H9 (cell line): Measurements from ENCODE around the gene MAPK4. TPM values are rescaled to one million over a fixed set of nuclear protein-coding genes. Genes with fewer than 3 reads are reported as not detected.

Experiments used
- DNase-seq: peaks from one replicate; pipeline ENCODE4 v3.0.0-alpha.2; 2017
- H2AFZ ChIP-seq: one replicate; pipeline ENCODE4 v1.6.1; 2013; ENCODE audit warnings: mild to moderate bottlenecking, low read length, control low read depth, moderate library complexity
- H2AK5ac ChIP-seq: 2 replicates; pipeline ENCODE4 v1.6.1; 2013; ENCODE audit warnings: low read length, control low read depth, mixed read lengths; ENCODE audit not compliant: insufficient read length
- H2BK120ac ChIP-seq: one replicate; pipeline ENCODE4 v1.6.1; 2013; ENCODE audit warnings: low read depth, mild to moderate bottlenecking, low read length, control low read depth, inconsistent platforms; ENCODE audit not compliant: poor library complexity, severe bottlenecking
- H2BK12ac ChIP-seq: 2 replicates; pipeline ENCODE4 v1.6.1; 2013; ENCODE audit warnings: low read length, control low read depth, mixed read lengths, low read depth; ENCODE audit not compliant: insufficient read length
- H2BK15ac ChIP-seq: 2 replicates; pipeline ENCODE4 v1.6.1; 2013; ENCODE audit warnings: low read depth, low read length, control low read depth
- H2BK20ac ChIP-seq: one replicate; pipeline ENCODE4 v1.6.1; 2013; ENCODE audit warnings: low read depth, mild to moderate bottlenecking, low read length, control low read depth, inconsistent platforms; ENCODE audit not compliant: poor library complexity, severe bottlenecking
- H2BK5ac ChIP-seq: 2 replicates; pipeline ENCODE4 v1.6.1; 2013; ENCODE audit warnings: low read length, control low read depth, mixed read lengths; ENCODE audit not compliant: insufficient read length
- H3K14ac ChIP-seq: 2 replicates; pipeline ENCODE4 v1.6.1; 2013; ENCODE audit warnings: low read length, control low read depth; ENCODE audit not compliant: insufficient read depth
- H3K18ac ChIP-seq: 2 replicates; pipeline ENCODE4 v1.6.1; 2013; ENCODE audit warnings: low read depth, mild to moderate bottlenecking, mixed read lengths, low read length, control low read depth; ENCODE audit not compliant: insufficient read length
- H3K23ac ChIP-seq: 2 replicates; pipeline ENCODE4 v1.6.1; 2013; ENCODE audit warnings: low read length, control low read depth, mixed read lengths, low read depth; ENCODE audit not compliant: insufficient read length
- H3K23me2 ChIP-seq: 2 replicates; pipeline ENCODE4 v1.6.1; 2013; ENCODE audit warnings: low read depth, mild to moderate bottlenecking, mixed read lengths, low read length, control low read depth; ENCODE audit not compliant: insufficient read length, poor library complexity, severe bottlenecking
- H3K27ac ChIP-seq: 2 replicates; pipeline ENCODE4 v1.5.1; 2013; ENCODE audit warnings: low read length, control low read depth, mixed read lengths, low read depth; ENCODE audit not compliant: insufficient read length
- H3K27me3 ChIP-seq: 2 replicates; pipeline ENCODE4 v1.6.1; 2013; ENCODE audit warnings: low read length, control low read depth, inconsistent platforms; ENCODE audit not compliant: insufficient read depth
- H3K4ac ChIP-seq: 2 replicates; pipeline ENCODE4 v1.6.1; 2013; ENCODE audit warnings: low read depth, mild to moderate bottlenecking, control low read depth, inconsistent platforms, low read length, moderate library complexity
- H3K4me1 ChIP-seq: 2 replicates; pipeline ENCODE4 v1.6.1; 2013; ENCODE audit warnings: low read length, control low read depth, inconsistent platforms; ENCODE audit not compliant: insufficient read depth
- H3K4me2 ChIP-seq: 2 replicates; pipeline ENCODE4 v1.6.1; 2013; ENCODE audit warnings: low read length, control low read depth, mixed read lengths; ENCODE audit not compliant: insufficient read length, insufficient read depth
- H3K56ac ChIP-seq: 2 replicates; pipeline ENCODE4 v1.6.1; 2013; ENCODE audit warnings: low read depth, mild to moderate bottlenecking, mixed read lengths, low read length, control low read depth; ENCODE audit not compliant: insufficient read length
- H3K79me1 ChIP-seq: 2 replicates; pipeline ENCODE4 v1.6.1; 2013; ENCODE audit warnings: low read depth, mild to moderate bottlenecking, moderate library complexity, low read length, control low read depth, inconsistent platforms; ENCODE audit not compliant: insufficient read depth, poor library complexity, severe bottlenecking
- H3K79me2 ChIP-seq: 2 replicates; pipeline ENCODE4 v1.6.1; 2013; ENCODE audit warnings: low read length, control low read depth, inconsistent platforms; ENCODE audit not compliant: insufficient read depth
- H3K9ac ChIP-seq: 2 replicates; pipeline ENCODE4 v1.6.1; 2013; ENCODE audit warnings: low read length, control low read depth, mixed read lengths; ENCODE audit not compliant: insufficient read length; ENCODE audit errors: extremely low read depth
- H3K9me3 ChIP-seq: one replicate; pipeline ENCODE4 v1.6.1; 2013; ENCODE audit warnings: low read depth, low read length, inconsistent platforms; ENCODE audit not compliant: control insufficient read depth
- H3T11ph ChIP-seq: one replicate; pipeline ENCODE4 v1.6.1; 2013; ENCODE audit warnings: mild to moderate bottlenecking, low read length, control low read depth, inconsistent platforms
- H4K20me1 ChIP-seq: one replicate; pipeline ENCODE4 v1.6.1; 2013; ENCODE audit not compliant: control insufficient read depth, insufficient read length, insufficient read depth
- H4K5ac ChIP-seq: 2 replicates; pipeline ENCODE4 v1.6.1; 2013; ENCODE audit warnings: low read depth, mild to moderate bottlenecking, mixed read lengths, low read length, control low read depth; ENCODE audit not compliant: insufficient read length
- H4K8ac ChIP-seq: replicated peaks from 2 replicates; pipeline ENCODE4 v1.6.1; 2013; ENCODE audit warnings: low read length, control low read depth, mixed read lengths, low read depth; ENCODE audit not compliant: insufficient read length
- H4K91ac ChIP-seq: 2 replicates; pipeline ENCODE4 v1.6.1; 2013; ENCODE audit warnings: low read depth, mild to moderate bottlenecking, moderate library complexity, mixed read lengths, low read length, control low read depth; ENCODE audit not compliant: insufficient read length
- H3K27ac Mint-ChIP-seq, 3 experiments: 2 replicates in 2 of 3; 3 replicates in 1 of 3; pipeline ENCODE4 v1.8.0; 2020 to 2021; ENCODE audit warnings: mixed read lengths in 3 of 3, mild to moderate bottlenecking in 1 of 3, moderate library complexity in 1 of 3
- H3K27me3 Mint-ChIP-seq: 2 replicates; pipeline ENCODE4 v1.8.0; 2021; ENCODE audit warnings: low read depth, mild to moderate bottlenecking, moderate library complexity, mixed read lengths
- H3K36me3 Mint-ChIP-seq, 3 experiments: 2 replicates in 2 of 3; 3 replicates in 1 of 3; pipeline ENCODE4 v1.8.0; 2020 to 2021; ENCODE audit warnings: low read depth in 3 of 3, mixed read lengths in 3 of 3; ENCODE audit not compliant: insufficient read depth in 1 of 3
- H3K4me1 Mint-ChIP-seq, 2 experiments: 2 replicates each; pipeline ENCODE4 v1.8.0; 2020; ENCODE audit warnings: mixed read lengths in 2 of 2
- H3K4me3 Mint-ChIP-seq, 2 experiments: 2 replicates in 1 of 2; 3 replicates in 1 of 2; pipeline ENCODE4 v1.8.0; 2020 to 2021; ENCODE audit warnings: mild to moderate bottlenecking in 2 of 2, mixed read lengths in 2 of 2, moderate library complexity in 1 of 2
- H3K9me3 Mint-ChIP-seq, 2 experiments: 2 replicates in 1 of 2; 3 replicates in 1 of 2; pipeline ENCODE4 v1.8.0; 2020; ENCODE audit warnings: mild to moderate bottlenecking in 2 of 2, mixed read lengths in 2 of 2, moderate library complexity in 1 of 2
- CTCF ChIP-seq: fragments of 200-600 bp; sonication (generic); conservative IDR thresholded peaks from 3 replicates; pipeline ENCODE4 v1.8.0; 2021; ENCODE audit warnings: antibody characterized with exemption, mild to moderate bottlenecking
- WGBS: extraction: QIAGEN DNeasy Blood & Tissue Kit; methylation state at CpG from one replicate; pipeline ENCODE4 v1.1.7; 2013; ENCODE audit warnings: missing lambda C conversion rate, low lambda C conversion rate, mixed read lengths; ENCODE audit not compliant: insufficient read length; ENCODE audit errors: extremely low coverage; 5-methylcytosine and 5-hydroxymethylcytosine counted together
- total RNA-seq: library from RNA; stranded (reverse); gene quantifications from 2 replicates; pipeline ENCODE4 v1.2.1, GENCODE V29; 2021

The MAPK4 gene
- total RNA-seq, 1 experiment from 2014 or later = 1.6 TPM

- WGBS = no CpG with 5 or more reads among the region's 46 CpGs
- H3K9me3 Mint-ChIP-seq = no peaks in the 10 kb centered on the region
- Histone ChIP-seq H4K5ac (no peak overlapping the region), H3K23ac (no peak overlapping the region), H3K27ac (no peak overlapping the region), H3K56ac (no peak overlapping the region), H3K14ac (no peak overlapping the region; the same call in 1 of the 2 replicates), H2BK12ac (no peak overlapping the region), H3K27me3 (no peaks in the 10 kb centered on the region), H3K79me2 (no peaks in the 10 kb centered on the region), H4K20me1 (no peaks in the 10 kb centered on the region), H2BK5ac (no peak overlapping the region), H3K4ac (no peak overlapping the region), H3K23me2 (no peaks in the 10 kb centered on the region), H2AK5ac (no peak overlapping the region), H3K4me1 (peaks cover 4% of the 10 kb centered on the region; the same call in 1 of the 2 replicates), H3T11ph (no peak overlapping the region), H4K8ac (no peak overlapping the region), H3K79me1 (no peaks in the 10 kb centered on the region), H3K4me2 (no peak overlapping the region), H3K9ac (no peak overlapping the region), H3K9me3 (no peaks in the 10 kb centered on the region), H2AFZ (no peak overlapping the region), H2BK20ac (no peak overlapping the region), H2BK120ac (no peak overlapping the region), H2BK15ac (no peak overlapping the region), H4K91ac (no peak overlapping the region), H3K18ac (no peak overlapping the region)
- peaks cover 0 to 4% (median 1%) of the 10 kb centered on the region in 3 experiments; a peak in 2 of 7 replicates for H3K36me3 Mint-ChIP-seq
- DNase-seq = no peak
- H3K4me3 Mint-ChIP-seq = no peak overlapping the region
- TF ChIP-seq CTCF = no peak
- H3K27ac Mint-ChIP-seq = no peak overlapping the region
- H3K27me3 Mint-ChIP-seq = no peaks in the 10 kb centered on the region; the same call in 1 of the 2 replicates
- H3K4me1 Mint-ChIP-seq = peaks cover 13 to 17% of the 10 kb centered on the region in 2 experiments
These were observed 169.5 kb downstream of the MAPK4 start for GRCh38 chr18:50729376-50729775.
